H1 (cell line): Measurements from ENCODE around the gene ASPG. TPM values are rescaled to one million over a fixed set of nuclear protein-coding genes. Genes with fewer than 3 reads are reported as not detected.

Source experiments
- CTCF ChIA-PET: fragments of 300-600 bp; sonication (Branson Sonifier 250); formaldehyde crosslinking; loops from one replicate; lab custom pipeline; 2021; ENCODE audit not compliant: partially characterized antibody; lab: Charles Lee
- POLR2A ChIA-PET: fragments of 300-600 bp; sonication (Branson Sonifier 250); formaldehyde crosslinking; loops from one replicate; lab custom pipeline; 2021; ENCODE audit warnings: inconsistent platforms; ENCODE audit not compliant: partially characterized antibody; lab: Charles Lee
- DNase-seq, 2 experiments: peaks; one replicate each; pipeline versions ENCODE4 v3.0.0 to v3.0.0-alpha.2; 2010 to 2022; ENCODE audit warnings: low spot score in 2 of 2, low read depth in 1 of 2, mixed read lengths in 1 of 2
- FAIRE-seq: peaks from 2 replicates; lab custom pipeline; 2011; peaks lifted over from hg19 to GRCh38; lab: Jason Lieb, UNC
- H2AFZ ChIP-seq: 2 replicates; pipeline ENCODE4 v1.8.1; 2012; ENCODE audit warnings: low read length, inconsistent platforms
- H2AK5ac ChIP-seq: 2 replicates; pipeline ENCODE4 v1.6.1; 2013; ENCODE audit warnings: low read depth, low read length
- H2BK120ac ChIP-seq: replicated peaks from 2 replicates; pipeline ENCODE3; 2013; ENCODE audit warnings: low read depth, low read length, inconsistent platforms
- H2BK12ac ChIP-seq: 2 replicates; pipeline ENCODE4 v1.6.1; 2013; ENCODE audit warnings: low read depth, low read length
- H2BK15ac ChIP-seq: 2 replicates; pipeline ENCODE4 v1.6.1; 2013; ENCODE audit warnings: low read length
- H2BK20ac ChIP-seq: 2 replicates; pipeline ENCODE4 v1.6.1; 2013; ENCODE audit warnings: low read length
- H2BK5ac ChIP-seq: 2 replicates; pipeline ENCODE4 v1.6.1; 2013; ENCODE audit warnings: low read depth, low read length
- H3K14ac ChIP-seq: 2 replicates; pipeline ENCODE4 v1.6.1; 2013; ENCODE audit warnings: inconsistent platforms; ENCODE audit not compliant: insufficient read length
- H3K18ac ChIP-seq: 2 replicates; pipeline ENCODE4 v1.6.1; 2013; ENCODE audit warnings: low read length; ENCODE audit errors: extremely low read depth
- H3K23ac ChIP-seq: 2 replicates; pipeline ENCODE4 v1.6.1; 2013; ENCODE audit warnings: inconsistent platforms; ENCODE audit not compliant: insufficient read length
- H3K23me2 ChIP-seq: 2 replicates; pipeline ENCODE4 v1.6.1; 2013; ENCODE audit warnings: low read depth, low read length
- H3K27ac ChIP-seq: 2 replicates; pipeline ENCODE4 v1.6.1; 2011; ENCODE audit warnings: low read depth, low read length, inconsistent platforms
- H3K27me3 ChIP-seq, 4 experiments: replicated peaks in 1 of 4; 1 replicate in 1 of 4; 2 replicates in 3 of 4; pipeline versions ENCODE4 v1.6.1 to v1.8.1; 2011 to 2013; ENCODE audit warnings: low read length in 3 of 4, mild to moderate bottlenecking in 3 of 4, inconsistent platforms in 2 of 4, mixed read lengths in 2 of 4, moderate library complexity in 1 of 4; ENCODE audit not compliant: control insufficient read depth in 3 of 4, insufficient read depth in 3 of 4; ENCODE audit errors: extremely low read depth in 1 of 4
- H3K36me3 ChIP-seq, 4 experiments: 2 replicates each; pipeline versions ENCODE4 v1.6.1 to v1.8.1; 2011 to 2013; ENCODE audit warnings: mild to moderate bottlenecking in 4 of 4, low read length in 3 of 4, moderate library complexity in 2 of 4, control low read depth in 1 of 4, inconsistent platforms in 1 of 4; ENCODE audit not compliant: insufficient read depth in 4 of 4, control insufficient read depth in 2 of 4
- H3K4ac ChIP-seq: replicated peaks from 2 replicates; pipeline ENCODE3; 2013; ENCODE audit warnings: low read length, low read depth, mixed read lengths, inconsistent platforms; ENCODE audit not compliant: insufficient read length
- H3K4me1 ChIP-seq, 4 experiments: replicated peaks in 1 of 4; 1 replicate in 1 of 4; 2 replicates in 3 of 4; pipeline versions ENCODE4 v1.6.1 to v1.8.1; 2011 to 2013; ENCODE audit warnings: low read length in 3 of 4, inconsistent platforms in 2 of 4, mixed read lengths in 1 of 4; ENCODE audit not compliant: insufficient read depth in 4 of 4, control insufficient read depth in 3 of 4
- H3K4me2 ChIP-seq, 2 experiments: 2 replicates each; pipeline versions ENCODE4 v1.6.1 to v1.8.1; 2011 to 2013; ENCODE audit warnings: low read depth in 2 of 2, low read length in 2 of 2, control low read depth in 1 of 2, inconsistent platforms in 1 of 2, mild to moderate bottlenecking in 1 of 2; ENCODE audit not compliant: insufficient read depth in 1 of 2
- H3K4me3 ChIP-seq, 4 experiments: fragments of 200-600, 300-600 bp in 1 of 4; sonication (generic), shearing (Covaris generic), sonication (Bioruptor Twin) in 1 of 4; 2 replicates each; pipeline versions ENCODE4 v1.5.1 to v1.8.1; 2011 to 2016; ENCODE audit warnings: low read length in 4 of 4, low read depth in 3 of 4, control low read depth in 2 of 4, inconsistent platforms in 2 of 4, mild to moderate bottlenecking in 2 of 4, mixed read lengths in 1 of 4, moderate library complexity in 1 of 4; ENCODE audit not compliant: insufficient read depth in 2 of 4; ENCODE audit errors: extremely low read depth in 1 of 4
- H3K56ac ChIP-seq: replicated peaks from 2 replicates; pipeline ENCODE3; 2013; ENCODE audit warnings: low read depth, mild to moderate bottlenecking, mixed read lengths, low read length, inconsistent platforms; ENCODE audit not compliant: insufficient read length
- H3K79me1 ChIP-seq: 2 replicates; pipeline ENCODE4 v1.6.1; 2013; ENCODE audit warnings: low read depth, low read length, control low read depth
- H3K79me2 ChIP-seq, 2 experiments: 2 replicates each; pipeline versions ENCODE4 v1.6.1 to v1.8.1; 2012 to 2013; ENCODE audit warnings: low read length in 2 of 2, mild to moderate bottlenecking in 2 of 2, inconsistent platforms in 1 of 2; ENCODE audit not compliant: insufficient read depth in 2 of 2, control insufficient read depth in 1 of 2
- H3K9ac ChIP-seq, 4 experiments: replicated peaks in 1 of 4; 1 replicate in 1 of 4; 2 replicates in 3 of 4; pipeline versions ENCODE4 v1.6.1 to v1.8.1; 2011 to 2013; ENCODE audit warnings: low read depth in 3 of 4, low read length in 3 of 4, control low read depth in 2 of 4, mild to moderate bottlenecking in 2 of 4, moderate library complexity in 2 of 4, inconsistent platforms in 1 of 4; ENCODE audit errors: extremely low read depth in 1 of 4
- H3K9me3 ChIP-seq, 2 experiments: 2 replicates each; pipeline versions ENCODE4 v1.6.1 to v1.8.1; 2012 to 2013; ENCODE audit warnings: mild to moderate bottlenecking in 2 of 2, moderate library complexity in 2 of 2, control low read depth in 1 of 2, inconsistent platforms in 1 of 2, low read depth in 1 of 2, low read length in 1 of 2, mixed read lengths in 1 of 2; ENCODE audit not compliant: insufficient read depth in 2 of 2
- H4K20me1 ChIP-seq, 2 experiments: replicated peaks in 1 of 2; 2 replicates each; pipeline versions ENCODE3 to v1.8.1; 2011 to 2013; ENCODE audit warnings: inconsistent platforms in 2 of 2, low read length in 2 of 2, mild to moderate bottlenecking in 1 of 2; ENCODE audit not compliant: insufficient read depth in 2 of 2, control insufficient read depth in 1 of 2
- H4K5ac ChIP-seq: 2 replicates; pipeline ENCODE4 v1.6.1; 2013; ENCODE audit warnings: low read length, low read depth, mixed read lengths, inconsistent platforms; ENCODE audit not compliant: insufficient read length
- H4K8ac ChIP-seq: 2 replicates; pipeline ENCODE4 v1.8.0; 2013; ENCODE audit warnings: mild to moderate bottlenecking, moderate library complexity, low read length, inconsistent platforms; ENCODE audit not compliant: insufficient read depth; ENCODE audit errors: extremely low read depth
- H4K91ac ChIP-seq: replicated peaks from 2 replicates; pipeline ENCODE3; 2013; ENCODE audit warnings: low read length, mixed read lengths, inconsistent platforms; ENCODE audit not compliant: insufficient read length
- POLR2AphosphoS5 ChIP-seq: IDR thresholded peaks from 2 replicates; pipeline ENCODE4 v1.6.1; 2011; ENCODE audit warnings: low read depth, low read length
- RNF2 ChIP-seq: fragments of 200-900, 300-1000 bp; sonication (generic); IDR thresholded peaks from 2 replicates; pipeline ENCODE4 v1.7.1; 2016; ENCODE audit warnings: borderline replicate concordance, low read depth, mild to moderate bottlenecking, antibody characterized with exemption, low read length; ENCODE audit not compliant: poor library complexity, severe bottlenecking; ENCODE audit errors: missing control alignments
- SRF ChIP-seq: IDR thresholded peaks from 2 replicates; pipeline ENCODE4 v1.6.1; 2011; ENCODE audit warnings: mild to moderate bottlenecking, low read depth, low read length, moderate library complexity
- WGBS, 2 experiments: shearing (Covaris generic) in 1 of 2; methylation state at CpG; one replicate each; pipeline versions ENCODE4 v1.1.6 to v1.1.7; 2013 to 2015; ENCODE audit warnings: low lambda C conversion rate in 2 of 2, mixed read lengths in 2 of 2, inconsistent platforms in 1 of 2, low coverage in 1 of 2, missing lambda C conversion rate in 1 of 2; ENCODE audit not compliant: insufficient replicate concordance in 2 of 2, insufficient coverage in 1 of 2, insufficient read length in 1 of 2; ENCODE audit errors: extremely low coverage in 1 of 2, missing lambda C conversion rate in 1 of 2; 5-methylcytosine and 5-hydroxymethylcytosine counted together
- polyA plus RNA-seq, 7 experiments: library from polyadenylated mRNA; depleted of rRNA in 3 of 7; stranded (reverse) in 5 of 7; unstranded in 2 of 7; fragments of >200 nt in 5 of 7; fragments of 200-250 nt in 2 of 7; gene quantifications; 1 replicate in 5 of 7; 2 replicates in 1 of 7; 4 replicates in 1 of 7; pipeline versions ENCODE4 v1.2.1 to v1.2.3, GENCODE V29; 2011 to 2013; ENCODE audit warnings: missing spikeins in 2 of 7, mixed read lengths in 2 of 7
- total RNA-seq: library from RNA; stranded (reverse); fragmentation: NEBNext Ultra II Directional; extraction: Animal tissue kit (Norgen Biotek cat#: 25700); gene quantifications from 2 replicates; pipeline ENCODE4 v1.2.1, GENCODE V29; 2021

ASPG gene
- total and polyA plus RNA-seq, 2 of the 8 experiments (the other 6 are each of a cell fraction or from before 2014, with no cell fraction given) = 0.34 to 0.59 TPM

- no peak overlapping the region for H3K56ac ChIP-seq
- DNase-seq (no peak), FAIRE-seq (no peak)
- no peak overlapping the region for H2AK5ac ChIP-seq
- H3K14ac ChIP-seq = no peak overlapping the region
- no peak overlapping the region for H3K18ac ChIP-seq
- H3K27ac ChIP-seq = no peak overlapping the region
- H2BK20ac ChIP-seq = no peak overlapping the region
- no peak overlapping the region for H4K91ac ChIP-seq
- H3K27me3 ChIP-seq = no peaks in the 10 kb centered on the region; a peak in 3 of 7 replicates
- no peak overlapping the region for H3K23ac ChIP-seq
- H3K36me3 ChIP-seq = no peaks in the 10 kb centered on the region
- no peak overlapping the region for H4K5ac ChIP-seq
- H3K79me1 ChIP-seq = no peaks in the 10 kb centered on the region
- no peak overlapping the region for H3K9ac ChIP-seq
- no peaks in the 10 kb centered on the region for H3K79me2 ChIP-seq
- H3K4me1 ChIP-seq = peaks cover 0 to 7% (median 4%) of the 10 kb centered on the region in 4 experiments; a peak in 3 of 7 replicates
- no peak overlapping the region for H2AFZ ChIP-seq
- WGBS, 2 experiments = 91% methylated on average over 14 of the region's 14 CpGs; no CpG with 5 or more reads in 1 of the 2 experiments
- no peak overlapping the region for H3K4me3 ChIP-seq
- H3K23me2 ChIP-seq = no peaks in the 10 kb centered on the region
- H2BK15ac ChIP-seq = no peak overlapping the region
- no peak overlapping the region for H3K4me2 ChIP-seq
- no peak overlapping the region for H3K4ac ChIP-seq
- ChIA-PET POLR2A (no interaction called here), CTCF (interaction anchor here (1.0 to 6.6 kb wide), 14 partner anchors 8 to 477 kb away, joined by 3 to 76 read pairs (median 3); no protein-coding TSS in a partner anchor)
- no peak overlapping the region for H2BK120ac ChIP-seq
- no peak overlapping the region; the same call in 1 of the 2 replicates for H4K8ac ChIP-seq
- no peaks in the 10 kb centered on the region for H3K9me3 ChIP-seq
- H4K20me1 ChIP-seq = no peaks in the 10 kb centered on the region
- H2BK12ac ChIP-seq = no peak overlapping the region
- H2BK5ac ChIP-seq = no peak overlapping the region
- TF ChIP-seq RNF2 (no peak), SRF (no peak), POLR2AphosphoS5 (no peak)
These were observed 10.8 kb downstream of the ASPG start for GRCh38 chr14:104096318-104096717.
